Urinary bladder (tissue), 4 donors: ENCODE data around the gene TRDN. TPM values are rescaled to one million over a fixed set of nuclear protein-coding genes. Genes with fewer than 3 reads are reported as not detected.
"Not testable (repeated sequence)": the region's sequence is repeated elsewhere in the genome, so short reads cannot be mapped to it uniquely, and the experiment has no call there.

Experiments used
- DNase-seq: peaks from one replicate; pipeline ENCODE4 v3.0.0-alpha.2; 2015; ENCODE audit errors: extremely low spot score
- H3K27ac ChIP-seq: one replicate; pipeline ENCODE4 v1.5.1; 2013; ENCODE audit warnings: low read depth, mild to moderate bottlenecking, moderate library complexity
- H3K36me3 ChIP-seq: one replicate; pipeline ENCODE4 v1.6.1; 2013; ENCODE audit warnings: mild to moderate bottlenecking, moderate library complexity; ENCODE audit not compliant: insufficient read depth
- H3K4me1 ChIP-seq: one replicate; pipeline ENCODE4 v1.6.1; 2013; ENCODE audit warnings: mild to moderate bottlenecking, moderate library complexity; ENCODE audit not compliant: insufficient read depth
- H3K4me3 ChIP-seq: one replicate; pipeline ENCODE4 v1.5.1; 2013; ENCODE audit warnings: low read depth, low read length
- WGBS: extraction: QIAGEN DNeasy Blood & Tissue Kit; methylation state at CpG from one replicate; pipeline ENCODE4 v1.1.7; 2013; 5-methylcytosine and 5-hydroxymethylcytosine counted together
- polyA plus RNA-seq: library from polyadenylated mRNA; stranded (reverse); fragments of 200-250 nt; gene quantifications from one replicate; pipeline ENCODE4 v1.2.3, GENCODE V29; 2013
- total RNA-seq: library from RNA; depleted of rRNA; stranded (reverse); fragments of >200 nt; gene quantifications from one replicate; pipeline ENCODE4 v1.2.3, GENCODE V29; 2014
- donor health status: healthy with polysubstance abuse.
- donor health status: healthy.

The TRDN gene
- total and polyA plus RNA-seq, 2 donors: 0.09 to 13.5 TPM

GRCh38 chr6:123288649-123289048 lies 348.1 kb downstream of the TRDN start:
- 60% methylated on average over 1 of the region's 1 CpG for WGBS
- Histone ChIP-seq H3K4me1 (no peaks in the 10 kb centered on the region), H3K4me3 (no peak overlapping the region), H3K27ac (no peak overlapping the region), H3K36me3 (no peaks in the 10 kb centered on the region)
- no peak for DNase-seq

- Histone ChIP-seq H3K36me3 (no peaks in the 10 kb centered on the region), H3K4me3 (no peak overlapping the region), H3K27ac (no peak overlapping the region), H3K4me1 (no peaks in the 10 kb centered on the region)
- no peak for DNase-seq
- WGBS: 42% methylated on average over 3 of the region's 3 CpGs
Observed at GRCh38 chr6:123276546-123276980, 360.2 kb downstream of the TRDN start.

GRCh38 chr6:123263981-123264380 lies 372.8 kb downstream of the TRDN start:
- WGBS: 86% methylated on average over 5 of the region's 5 CpGs
- no peak for DNase-seq
- no peak overlapping the region for H3K4me3 ChIP-seq
- no peaks in the 10 kb centered on the region for H3K4me1 ChIP-seq
- no peak overlapping the region for H3K27ac ChIP-seq
- H3K36me3 ChIP-seq: no peaks in the 10 kb centered on the region

- 53% methylated on average over 1 of the region's 1 CpG for WGBS
- DNase-seq: no peak
- Histone ChIP-seq H3K27ac (no peak overlapping the region), H3K4me1 (no peaks in the 10 kb centered on the region), H3K4me3 (no peak overlapping the region), H3K36me3 (no peaks in the 10 kb centered on the region)
Observed at GRCh38 chr6:123240626-123241025, 396.1 kb downstream of the TRDN start.

- Histone ChIP-seq H3K27ac (no peak overlapping the region), H3K4me3 (no peak overlapping the region), H3K36me3 (no peaks in the 10 kb centered on the region), H3K4me1 (no peaks in the 10 kb centered on the region)
- WGBS: 73% methylated on average over 4 of the region's 4 CpGs
- no peak for DNase-seq
Observed at GRCh38 chr6:123233336-123233735, 403.4 kb downstream of the TRDN start.

- not testable (repeated sequence) for DNase-seq, H3K4me1 ChIP-seq, H3K4me3 ChIP-seq, H3K27ac ChIP-seq, H3K36me3 ChIP-seq
- WGBS: 45% methylated on average over 2 of the region's 2 CpGs
Observed at GRCh38 chr6:123227789-123228188, 409.0 kb downstream of the TRDN start.

GRCh38 chr6:123226398-123226797 lies 410.4 kb downstream of the TRDN start:
- no peak overlapping the region for H3K4me3 ChIP-seq
- H3K36me3 ChIP-seq: no peaks in the 10 kb centered on the region
- WGBS: 68% methylated on average over 3 of the region's 3 CpGs
- H3K27ac ChIP-seq: no peak overlapping the region
- no peak for DNase-seq
- no peaks in the 10 kb centered on the region for H3K4me1 ChIP-seq

- H3K36me3 ChIP-seq: no peaks in the 10 kb centered on the region
Observed at GRCh38 chr6:123224077-123224476, 412.7 kb downstream of the TRDN start.

GRCh38 chr6:123223461-123223860 lies 413.3 kb downstream of the TRDN start:
- WGBS: 87% methylated on average over 2 of the region's 2 CpGs

More at GRCh38 chr6:123224077-123224476, 412.7 kb downstream of the TRDN start:
- Histone ChIP-seq H3K27ac (no peak overlapping the region), H3K4me3 (no peak overlapping the region), H3K4me1 (no peaks in the 10 kb centered on the region)
- no peak for DNase-seq

GRCh38 chr6:123215211-123215610 lies 421.5 kb downstream of the TRDN start:
- Histone ChIP-seq H3K4me1 (no peaks in the 10 kb centered on the region), H3K27ac (no peak overlapping the region), H3K36me3 (no peaks in the 10 kb centered on the region), H3K4me3 (no peak overlapping the region)
- no peak for DNase-seq
- WGBS: 65% methylated on average over 4 of the region's 4 CpGs

More at GRCh38 chr6:123223461-123223860, 413.3 kb downstream of the TRDN start:
- no peak overlapping the region for H3K27ac ChIP-seq
- no peak overlapping the region for H3K4me3 ChIP-seq
- no peak for DNase-seq
- no peaks in the 10 kb centered on the region for H3K4me1 ChIP-seq
- H3K36me3 ChIP-seq: no peaks in the 10 kb centered on the region

- Histone ChIP-seq H3K36me3 (no peaks in the 10 kb centered on the region), H3K4me3 (no peak overlapping the region), H3K27ac (no peak overlapping the region), H3K4me1 (no peaks in the 10 kb centered on the region)
- 77% methylated on average over 2 of the region's 2 CpGs for WGBS
- no peak for DNase-seq
Observed at GRCh38 chr6:123214433-123214832, 422.3 kb downstream of the TRDN start.

- H3K4me3 ChIP-seq: no peak overlapping the region
- H3K27ac ChIP-seq: no peak overlapping the region
- no peak for DNase-seq
- H3K4me1 ChIP-seq: no peaks in the 10 kb centered on the region
- no peaks in the 10 kb centered on the region for H3K36me3 ChIP-seq
- WGBS: 86% methylated on average over 3 of the region's 3 CpGs
Observed at GRCh38 chr6:123213921-123214320, 422.8 kb downstream of the TRDN start.

GRCh38 chr6:123211777-123212545 lies 424.8 kb downstream of the TRDN start:
- WGBS: 89% methylated on average over 4 of the region's 4 CpGs
- H3K4me1 ChIP-seq: no peaks in the 10 kb centered on the region
- H3K4me3 ChIP-seq: no peak overlapping the region
- no peak for DNase-seq
- no peaks in the 10 kb centered on the region for H3K36me3 ChIP-seq
- H3K27ac ChIP-seq: no peak overlapping the region

- no peaks in the 10 kb centered on the region for H3K4me1 ChIP-seq
- no peak for DNase-seq
- H3K4me3 ChIP-seq: no peak overlapping the region
- no peak overlapping the region for H3K27ac ChIP-seq
- 81% methylated on average over 2 of the region's 2 CpGs for WGBS
- no peaks in the 10 kb centered on the region for H3K36me3 ChIP-seq
Observed at GRCh38 chr6:123210645-123211044, 426.1 kb downstream of the TRDN start.
